B cell (primary cell): ENCODE data around the gene RFC4.

Source experiments
- CTCF ChIP-seq: fragments of 200-600 bp; IDR thresholded peaks from one replicate; pipeline ENCODE4 v1.8.0; 2022; ENCODE audit warnings: antibody characterized with exemption, mild to moderate bottlenecking
- EZH2 ChIP-seq: IDR thresholded peaks from 2 replicates; pipeline ENCODE4 v1.6.1; 2012; ENCODE audit warnings: borderline replicate concordance, low read depth, mild to moderate bottlenecking, moderate library complexity, low read length; ENCODE audit not compliant: insufficient read depth, poor library complexity, severe bottlenecking

- TF ChIP-seq CTCF: no peak
- no peak for TF ChIP-seq EZH2
Observed at GRCh38 chr3:186772281-186772694, 34.0 kb downstream of the RFC4 start.
